Forelimb muscle (tissue), 1 donor: ENCODE results near the gene HYAL2. TPM values are rescaled to one million over a fixed set of nuclear protein-coding genes. Genes with fewer than 3 reads are reported as not detected.

ENCODE experiments used
- DNase-seq: peaks from one replicate; pipeline ENCODE4 v3.0.0-alpha.2; 2013; ENCODE audit warnings: low read depth
- polyA plus RNA-seq: library from polyadenylated mRNA; unstranded; fragments of 120-200 nt; gene quantifications from one replicate; pipeline ENCODE4 v1.2.1, GENCODE V29; 2013; ENCODE audit not compliant: insufficient read length

HYAL2 gene
- polyA plus RNA-seq, result 39.7 TPM

GRCh38 chr3:50322386-50323091 lies at the start of gene HYAL2:
Gene HYAL2 (minus strand): TSS chr3:50322745. CDS start chr3:50320489, 2,256 bp downstream.
- DNase-seq, result no peak

- DNase-seq, result no peak
Observed at GRCh38 chr3:50371133-50371685, 48.7 kb upstream of the HYAL2 start.

- no peak for DNase-seq
Observed at GRCh38 chr3:50370594-50370993, 48.0 kb upstream of the HYAL2 start.

- no peak for DNase-seq
Observed at GRCh38 chr3:50369012-50369670, 46.6 kb upstream of the HYAL2 start.

- no peak for DNase-seq
Observed at GRCh38 chr3:50365842-50366220, 43.3 kb upstream of the HYAL2 start.

GRCh38 chr3:50365080-50365841 lies 42.7 kb upstream of the HYAL2 start:
- no peak for DNase-seq

- DNase-seq, result no peak
Observed at GRCh38 chr3:50364573-50365079, 42.1 kb upstream of the HYAL2 start.

- no peak for DNase-seq
Observed at GRCh38 chr3:50359760-50360110, 37.2 kb upstream of the HYAL2 start.

- DNase-seq, result peak; percentile 99
Observed at GRCh38 chr3:50358911-50359759, 36.6 kb upstream of the HYAL2 start, which contains the start of gene TMEM115. Gene TMEM115 (minus strand): TSS chr3:50359521. CDS start chr3:50359063, 458 bp downstream.

GRCh38 chr3:50358355-50358910 lies 35.9 kb upstream of the HYAL2 start:
- DNase-seq, result no peak

- no peak for DNase-seq
Observed at GRCh38 chr3:50357481-50357880, 34.9 kb upstream of the HYAL2 start.

GRCh38 chr3:50356553-50356952 lies 34.0 kb upstream of the HYAL2 start:
- no peak for DNase-seq

GRCh38 chr3:50355829-50356552 lies 33.4 kb upstream of the HYAL2 start:
- DNase-seq, result no peak

- no peak for DNase-seq
Observed at GRCh38 chr3:50354850-50355249, 32.3 kb upstream of the HYAL2 start.

- DNase-seq, result no peak
Observed at GRCh38 chr3:50354186-50354764, 31.7 kb upstream of the HYAL2 start.

GRCh38 chr3:50353245-50354004 lies 30.9 kb upstream of the HYAL2 start:
- no peak for DNase-seq

GRCh38 chr3:50352781-50353180 lies 30.2 kb upstream of the HYAL2 start:
- no peak for DNase-seq

GRCh38 chr3:50351323-50351697 lies 28.8 kb upstream of the HYAL2 start:
- no peak for DNase-seq
